ENCODE data around the gene TENT4A. TPM values are rescaled to one million over a fixed set of nuclear protein-coding genes. Genes with fewer than 3 reads are reported as not detected.
"Not testable (repeated sequence)": the region's sequence is repeated elsewhere in the genome, so short reads cannot be mapped to it uniquely, and the experiment has no call there.

TENT4A gene
- total RNA-seq, 2 donors from 2014 or later, result 44.2 to 44.3 TPM

DNA sequence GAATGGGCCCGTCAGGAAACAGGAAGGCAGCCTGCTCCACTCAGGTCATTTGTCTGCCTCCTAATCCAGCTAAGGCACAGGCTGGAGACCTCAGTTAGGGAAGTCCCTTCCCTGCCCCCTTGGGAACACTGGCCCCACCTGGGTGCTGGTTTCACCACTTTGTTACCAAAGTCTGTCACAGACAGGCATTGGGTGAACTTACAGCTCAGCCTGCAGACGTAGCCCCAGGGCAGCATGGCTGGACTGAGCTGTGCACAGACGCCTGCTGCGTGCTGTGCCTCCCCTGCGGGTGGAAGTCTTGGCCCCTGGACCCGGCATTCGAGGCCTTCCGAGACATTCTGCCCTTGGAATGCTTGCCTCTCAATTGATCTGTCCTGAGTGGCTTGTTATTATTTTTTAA lies 48.9 kb downstream of the TENT4A start:
- H3K27ac Mint-ChIP-seq, result no peak overlapping the region
- no peaks in the 10 kb centered on the region for H3K9me3 Mint-ChIP-seq
- DNase-seq (ENCODE audit: low spot score in 2 of 2) (no peak), ATAC-seq (no peak)
- no peaks in the 10 kb centered on the region for H3K36me3 Mint-ChIP-seq

DNA sequence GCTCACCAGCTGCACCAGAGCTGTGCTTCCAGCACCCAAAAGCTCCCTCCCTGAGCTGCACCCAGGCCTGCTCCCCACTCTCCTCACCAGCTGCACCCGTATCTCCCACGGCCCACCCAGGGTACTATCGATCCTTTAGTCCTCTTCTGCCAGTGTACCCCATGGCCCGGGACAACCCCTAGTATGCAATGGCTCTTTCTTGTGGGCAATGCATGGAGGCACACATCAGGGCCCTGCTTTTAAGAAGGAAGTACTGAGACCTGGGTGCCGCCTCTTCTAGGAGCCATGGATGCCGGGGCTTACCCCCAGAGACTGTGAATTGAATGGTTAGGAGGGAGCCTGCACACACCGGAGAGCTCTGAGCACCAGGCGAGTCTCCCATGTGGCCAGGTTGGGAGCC lies 49.5 kb downstream of the TENT4A start:
- Mint-ChIP-seq H3K27ac (peak overlapping the region in 1 of 2 donors; percentile 36), H3K9me3 (no peaks in the 10 kb centered on the region), H3K36me3 (no peaks in the 10 kb centered on the region)
- peak in 1 of 2 donors; percentile 48 for DNase-seq (ENCODE audit: low spot score in 2 of 2)
- ATAC-seq, result no peak

DNA sequence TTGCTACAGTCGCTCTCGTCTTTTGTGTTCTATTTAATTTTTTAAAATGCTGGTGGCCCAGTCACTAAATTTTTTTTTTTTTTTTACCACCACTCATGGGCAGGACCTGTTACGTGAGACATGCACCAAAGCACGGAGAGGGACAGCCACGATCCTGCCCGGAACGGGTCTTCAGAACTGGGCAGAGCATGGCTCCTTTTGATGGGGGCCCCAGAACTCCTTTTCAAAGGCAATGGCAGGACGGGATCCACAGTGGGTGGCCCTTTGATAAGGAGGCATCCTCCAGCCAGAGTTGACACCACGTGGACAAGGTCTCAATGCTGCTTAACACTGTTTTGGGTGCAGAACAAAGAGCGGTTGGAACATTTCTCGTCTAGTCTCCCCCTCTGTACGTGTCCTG lies 50.0 kb downstream of the TENT4A start:
- ATAC-seq (no peak), DNase-seq (ENCODE audit: low spot score in 2 of 2) (peak in 1 of 2 donors; percentile 20)
- H3K36me3 Mint-ChIP-seq, result no peaks in the 10 kb centered on the region
- H3K27ac Mint-ChIP-seq, result no peak overlapping the region
- H3K9me3 Mint-ChIP-seq, result no peaks in the 10 kb centered on the region

DNA sequence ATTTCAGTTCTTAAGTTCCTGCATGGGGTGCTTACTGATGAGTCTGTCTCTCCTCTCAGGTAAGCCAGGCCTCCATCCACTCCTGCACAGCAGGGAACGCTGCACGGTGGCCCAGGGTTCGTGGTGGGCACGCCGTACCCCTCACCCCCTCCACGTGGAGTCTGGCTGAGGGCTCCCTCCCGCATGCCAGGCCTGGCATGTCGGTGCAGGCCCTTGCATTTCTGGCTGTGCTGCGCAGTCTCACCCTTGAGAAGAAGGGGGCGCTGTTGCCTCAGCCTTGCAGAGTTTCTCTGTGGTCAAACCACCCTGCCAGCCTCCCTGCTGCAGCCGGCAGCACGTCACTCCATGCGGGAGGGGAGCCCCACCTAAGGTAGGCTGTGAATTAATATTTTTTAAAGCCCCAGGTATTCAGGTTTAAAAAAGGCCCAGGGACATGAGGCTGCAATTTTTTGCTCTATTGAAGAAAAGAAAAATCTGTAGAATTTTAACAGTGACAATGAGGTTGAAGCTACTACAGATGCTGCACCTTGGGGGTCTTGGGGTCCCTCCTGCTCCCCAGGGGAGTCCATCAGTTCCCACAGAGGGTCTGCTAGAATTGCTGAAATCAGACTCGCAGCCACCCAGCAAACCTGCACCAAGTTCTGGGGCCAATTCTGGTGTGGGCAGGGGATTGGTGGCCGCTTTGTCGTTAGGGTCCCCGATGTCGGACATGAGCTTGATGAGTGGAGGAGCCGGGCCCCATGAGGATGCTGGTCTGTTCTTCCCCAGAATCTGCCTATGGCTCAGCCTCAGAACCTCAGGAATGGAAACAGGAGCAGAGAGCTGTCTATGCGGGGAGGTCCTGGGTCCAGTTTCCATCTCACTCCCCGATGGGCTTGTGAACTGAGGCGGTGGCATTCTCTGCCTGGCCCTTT lies 52.6 kb downstream of the TENT4A start:
- DNase-seq (ENCODE audit: low spot score in 2 of 2) (peak; percentile 71 to 80), ATAC-seq (peak; percentile 70 to 75)
- Mint-ChIP-seq H3K36me3 (no peaks in the 10 kb centered on the region), H3K27ac (peak overlapping the region in 1 of 2 donors; percentile 84), H3K9me3 (no peaks in the 10 kb centered on the region)

DNA sequence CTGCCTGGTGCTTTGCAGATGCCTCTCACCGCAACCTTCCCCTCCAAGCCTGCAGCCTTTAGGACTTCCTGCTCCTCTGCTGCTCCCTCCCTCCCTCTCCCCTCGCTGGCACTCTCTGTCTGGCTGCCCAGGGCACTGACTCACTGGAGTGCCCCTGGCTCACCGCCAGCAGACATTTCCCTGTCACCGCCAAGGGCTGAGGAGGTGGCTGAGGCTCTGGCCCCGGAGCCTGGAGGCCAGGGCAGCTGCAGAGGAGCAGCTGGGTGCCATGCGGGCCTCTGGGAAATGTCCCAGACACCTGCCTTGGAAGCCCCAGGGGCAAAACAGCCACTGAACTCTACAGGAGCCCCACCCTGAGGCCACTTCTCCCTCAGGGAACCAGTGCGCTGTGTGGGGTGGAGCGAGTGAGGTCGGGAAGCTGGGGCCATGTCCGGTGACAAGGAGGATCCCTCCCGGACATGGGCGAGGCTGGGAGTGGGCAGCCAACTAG lies 53.4 kb downstream of the TENT4A start:
- H3K27ac Mint-ChIP-seq, result no peak overlapping the region
- H3K9me3 Mint-ChIP-seq, result no peaks in the 10 kb centered on the region
- DNase-seq (ENCODE audit: low spot score in 2 of 2), result peak; percentile 18 to 60
- H3K36me3 Mint-ChIP-seq, result no peaks in the 10 kb centered on the region
- ATAC-seq, result peak; percentile 50 to 89

DNA sequence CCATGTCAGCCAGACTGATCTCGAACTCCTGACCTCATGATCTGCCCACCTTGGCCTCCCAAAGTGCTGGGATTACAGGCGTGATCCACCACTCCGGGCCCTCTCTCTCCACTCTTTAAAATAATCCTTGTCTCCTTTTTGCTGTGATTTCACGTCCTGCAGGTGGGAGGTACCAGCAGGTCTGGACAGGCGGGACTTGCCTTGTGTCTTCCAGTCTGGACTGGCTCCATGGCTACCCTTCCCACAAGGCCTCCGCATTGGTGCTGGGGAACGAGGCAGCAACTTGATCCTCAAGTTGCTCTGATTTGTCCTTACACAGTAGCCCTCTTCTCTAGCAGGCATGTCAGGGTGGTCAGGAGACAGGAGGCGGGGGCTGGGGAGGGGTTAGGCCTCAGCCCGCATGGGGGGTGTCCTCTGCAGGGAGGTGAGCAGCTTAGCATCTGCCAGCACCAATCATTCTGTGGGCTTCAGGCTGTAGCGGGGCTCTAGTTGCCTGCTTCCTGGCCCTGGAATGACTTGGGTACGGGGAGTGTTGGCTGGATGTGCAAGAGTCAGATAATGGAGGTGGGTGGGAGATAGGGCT lies 54.3 kb downstream of the TENT4A start:
- ATAC-seq (no peak), DNase-seq (ENCODE audit: low spot score in 2 of 2) (peak in 1 of 2 donors; percentile 13)
- Mint-ChIP-seq H3K27ac (no peak overlapping the region), H3K36me3 (no peaks in the 10 kb centered on the region), H3K9me3 (no peaks in the 10 kb centered on the region)

DNA sequence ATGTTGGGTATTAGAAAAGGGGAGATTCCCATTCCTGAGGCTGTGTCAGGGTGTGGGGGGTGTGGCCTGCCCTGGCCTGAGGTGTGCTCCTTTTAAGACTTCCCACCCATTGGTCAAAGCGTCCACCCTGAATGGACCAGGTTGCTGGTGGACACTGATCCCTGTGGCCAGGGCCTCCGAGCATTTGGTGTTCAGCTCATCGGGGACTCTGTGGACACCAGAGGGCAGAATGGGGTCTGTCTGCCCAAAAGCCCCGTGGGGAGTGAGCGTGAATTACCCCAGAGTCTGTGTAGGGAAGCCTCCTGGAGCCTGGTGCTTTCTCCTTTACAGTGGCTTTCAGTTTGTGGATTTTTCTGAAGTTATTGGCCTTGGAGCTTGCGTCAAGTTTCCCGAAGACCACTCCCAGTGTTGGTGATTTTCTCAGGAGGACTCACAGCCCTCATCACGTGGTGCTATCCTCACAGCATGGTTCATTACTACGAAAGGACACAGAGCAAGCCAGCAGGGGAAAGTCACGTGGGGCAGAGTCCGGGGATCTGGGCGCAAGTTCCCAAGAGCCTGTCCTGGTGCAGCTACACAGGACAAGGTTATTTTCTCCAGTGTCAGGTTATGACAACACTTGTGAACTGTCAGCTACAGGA lies 55.5 kb downstream of the TENT4A start:
- ATAC-seq, result no peak
- no peak overlapping the region for H3K27ac Mint-ChIP-seq

DNA sequence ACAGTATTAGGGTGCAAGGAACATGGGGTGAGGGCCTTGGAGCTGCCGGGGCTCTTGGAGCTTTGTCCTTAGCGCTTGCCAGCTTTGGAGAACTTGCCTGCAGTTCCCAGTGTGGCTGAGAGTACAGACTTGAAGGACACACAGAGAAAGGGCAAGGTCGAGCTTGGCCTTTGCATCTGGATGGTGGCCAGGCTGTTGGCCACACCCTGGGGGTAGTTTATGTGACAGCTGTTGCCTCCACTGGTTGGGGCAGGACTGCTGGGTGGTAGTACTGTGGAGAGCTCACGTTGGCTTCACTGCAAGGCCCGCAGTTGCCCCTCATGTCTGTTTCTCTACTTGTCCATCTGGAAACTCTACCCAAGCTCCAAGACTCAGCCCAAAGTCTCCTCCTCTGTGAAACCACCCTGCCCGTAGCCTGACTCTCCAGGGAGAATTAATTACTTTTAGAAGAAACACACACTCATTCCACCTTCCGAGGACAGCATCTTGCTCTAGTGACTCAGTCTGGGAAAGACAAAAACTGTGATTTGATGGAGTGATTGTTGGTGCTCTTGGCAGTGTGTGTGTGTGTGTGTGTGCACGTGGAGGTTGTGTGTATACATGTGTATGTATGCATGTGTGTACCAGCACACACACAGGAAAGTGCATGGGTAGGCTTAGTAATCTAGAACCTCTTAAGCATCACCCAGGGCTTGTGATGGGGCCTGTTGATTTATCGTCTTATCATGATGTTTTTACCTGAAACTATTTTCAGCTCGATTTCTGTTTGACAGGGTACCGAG lies 57.8 kb downstream of the TENT4A start:
- no peaks in the 10 kb centered on the region for H3K9me3 Mint-ChIP-seq
- DNase-seq (ENCODE audit: low spot score in 2 of 2), result peak in 1 of 2 donors; percentile 16
- no peak for ATAC-seq
- no peaks in the 10 kb centered on the region for H3K36me3 Mint-ChIP-seq
- H3K27ac Mint-ChIP-seq, result no peak overlapping the region

More for the DNA sequence above, 55.5 kb downstream of the TENT4A start:
- Mint-ChIP-seq H3K36me3 (no peaks in the 10 kb centered on the region), H3K9me3 (no peaks in the 10 kb centered on the region)
- DNase-seq (ENCODE audit: low spot score in 2 of 2), result peak in 1 of 2 donors; percentile 43

DNA sequence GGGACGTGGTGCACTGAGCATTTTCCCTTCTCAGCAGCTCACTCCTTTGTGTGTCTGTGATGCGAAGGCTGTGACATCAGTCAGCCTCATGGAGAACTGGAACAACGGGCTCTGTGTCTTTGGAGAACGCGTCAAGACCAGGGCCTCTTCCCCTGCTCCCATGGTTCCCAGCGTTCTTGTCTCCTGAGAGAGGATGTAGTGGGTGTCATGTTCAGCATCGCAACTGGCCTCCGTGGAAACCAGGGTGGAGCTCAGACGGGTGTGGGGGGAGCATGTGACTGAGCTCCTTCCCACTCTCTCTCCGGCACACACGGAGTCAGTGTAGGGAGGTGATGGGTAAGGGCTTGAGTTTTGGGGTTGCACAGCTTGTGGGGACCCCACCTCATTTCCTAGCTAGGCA lies 59.7 kb downstream of the TENT4A start:
- DNase-seq (ENCODE audit: low spot score in 2 of 2), result no peak
- Mint-ChIP-seq H3K27ac (no peak overlapping the region), H3K9me3 (no peaks in the 10 kb centered on the region), H3K36me3 (no peaks in the 10 kb centered on the region)
- ATAC-seq, result no peak

DNA sequence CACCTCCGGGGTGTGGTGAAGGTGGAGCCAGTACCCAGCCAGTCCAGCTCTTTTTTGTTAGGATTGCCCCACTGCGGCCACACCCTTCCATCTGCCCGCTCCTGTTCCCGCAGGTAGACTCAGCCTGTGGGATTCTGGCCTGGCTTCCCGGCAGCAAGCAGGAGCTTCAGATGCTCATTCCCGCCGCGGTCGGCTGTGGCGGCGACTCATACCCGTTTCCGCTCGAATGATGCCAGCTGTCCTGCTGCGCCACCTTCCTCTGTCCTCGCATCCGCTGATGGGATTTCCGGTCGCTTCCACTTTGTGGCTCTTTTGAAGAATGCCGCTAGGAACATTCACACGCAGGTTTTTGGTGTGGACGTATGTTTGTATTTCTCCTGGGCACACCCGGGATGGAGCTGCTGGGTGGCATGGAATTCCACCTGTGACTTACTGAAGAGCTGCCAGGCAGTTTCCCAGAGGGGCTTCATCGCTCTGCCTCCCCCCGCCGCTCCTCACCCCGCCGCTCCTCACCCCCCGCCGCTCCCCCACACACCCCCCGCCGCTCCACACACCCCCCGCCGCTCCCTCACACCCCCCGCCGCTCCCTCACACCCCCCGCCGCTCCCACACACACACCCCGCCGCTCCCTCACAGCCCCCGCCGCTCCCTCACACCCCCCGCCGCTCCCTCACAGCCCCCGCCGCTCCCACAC lies 60.3 kb downstream of the TENT4A start:
- Mint-ChIP-seq H3K9me3 (no peaks in the 10 kb centered on the region), H3K27ac (no peak overlapping the region)

DNA sequence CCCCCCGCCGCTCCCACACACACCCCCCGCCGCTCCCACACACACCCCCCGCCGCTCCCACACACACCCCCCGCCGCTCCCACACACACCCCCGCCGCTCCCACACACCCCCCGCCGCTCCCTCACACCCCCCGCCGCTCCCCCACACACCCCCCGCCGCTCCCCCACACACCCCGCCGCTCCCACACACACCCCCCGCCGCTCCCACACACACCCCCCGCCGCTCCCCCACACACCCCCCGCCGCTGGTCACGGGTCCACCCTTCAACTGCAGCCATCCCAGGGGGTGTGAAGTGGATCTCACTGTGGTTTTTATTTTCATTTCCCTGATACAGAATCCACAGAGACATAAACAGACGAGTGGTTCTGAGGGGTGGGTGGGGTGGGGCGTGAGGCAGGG lies 61.0 kb downstream of the TENT4A start:
- DNase-seq (ENCODE audit: low spot score in 2 of 2); H3K27ac Mint-ChIP-seq; H3K9me3 Mint-ChIP-seq: not testable (repeated sequence)

More for the DNA sequence above, 60.3 kb downstream of the TENT4A start:
- DNase-seq (ENCODE audit: low spot score in 2 of 2) (no peak), ATAC-seq (no peak)
- no peaks in the 10 kb centered on the region for H3K36me3 Mint-ChIP-seq

DNA sequence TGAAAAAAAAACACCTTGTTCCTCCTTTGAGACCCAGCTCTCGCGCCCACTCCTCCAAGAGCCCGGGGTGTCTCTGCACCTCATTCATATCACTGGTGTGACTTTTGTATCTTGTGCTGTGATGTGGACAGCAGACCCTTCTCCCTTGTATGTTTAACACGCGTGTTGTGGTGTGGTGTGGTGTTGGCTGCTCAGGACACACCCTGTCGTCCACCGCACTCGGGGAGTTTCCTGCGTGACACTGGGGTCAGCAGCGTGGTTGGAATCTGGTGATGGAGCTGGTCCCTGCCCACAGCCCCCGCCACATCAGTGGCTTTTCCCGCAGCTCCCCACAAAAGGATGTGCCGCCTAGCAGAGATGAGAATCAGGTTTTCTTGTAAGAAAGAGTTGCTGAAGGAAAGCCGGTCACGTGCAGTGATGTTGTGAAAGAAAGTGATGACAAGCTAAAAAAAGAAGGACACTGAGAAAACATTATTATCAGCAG lies 61.5 kb downstream of the TENT4A start:
- Mint-ChIP-seq H3K9me3 (no peaks in the 10 kb centered on the region), H3K36me3 (no peaks in the 10 kb centered on the region), H3K27ac (no peak overlapping the region)
- ATAC-seq, result no peak
- no peak for DNase-seq (ENCODE audit: low spot score in 2 of 2)

More for the DNA sequence above, 61.0 kb downstream of the TENT4A start:
- H3K36me3 Mint-ChIP-seq, ATAC-seq: not testable (repeated sequence)

DNA sequence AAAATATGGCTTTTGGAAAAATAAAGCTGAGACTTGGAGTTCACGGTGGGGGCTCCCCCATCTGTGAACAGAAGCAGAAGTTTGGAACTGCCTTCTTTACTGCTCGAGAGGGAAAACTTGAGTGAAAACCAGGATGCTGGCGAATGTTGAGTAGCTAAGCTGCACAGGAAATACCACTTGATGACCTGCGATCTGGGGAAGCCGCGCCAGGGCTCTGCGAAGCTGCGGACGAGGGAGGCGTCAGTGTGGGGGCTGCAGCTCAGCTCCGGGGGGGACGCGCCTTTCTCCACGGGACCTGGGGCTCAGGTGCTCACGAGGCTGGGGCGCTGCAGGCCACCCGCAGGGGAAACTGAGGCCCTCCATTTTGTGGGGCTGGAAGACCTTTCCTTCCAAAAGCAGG lies 62.3 kb downstream of the TENT4A start:
- no peaks in the 10 kb centered on the region for H3K36me3 Mint-ChIP-seq
- H3K9me3 Mint-ChIP-seq, result no peaks in the 10 kb centered on the region
- H3K27ac Mint-ChIP-seq, result no peak overlapping the region
- ATAC-seq (no peak), DNase-seq (ENCODE audit: low spot score in 2 of 2) (no peak)

DNA sequence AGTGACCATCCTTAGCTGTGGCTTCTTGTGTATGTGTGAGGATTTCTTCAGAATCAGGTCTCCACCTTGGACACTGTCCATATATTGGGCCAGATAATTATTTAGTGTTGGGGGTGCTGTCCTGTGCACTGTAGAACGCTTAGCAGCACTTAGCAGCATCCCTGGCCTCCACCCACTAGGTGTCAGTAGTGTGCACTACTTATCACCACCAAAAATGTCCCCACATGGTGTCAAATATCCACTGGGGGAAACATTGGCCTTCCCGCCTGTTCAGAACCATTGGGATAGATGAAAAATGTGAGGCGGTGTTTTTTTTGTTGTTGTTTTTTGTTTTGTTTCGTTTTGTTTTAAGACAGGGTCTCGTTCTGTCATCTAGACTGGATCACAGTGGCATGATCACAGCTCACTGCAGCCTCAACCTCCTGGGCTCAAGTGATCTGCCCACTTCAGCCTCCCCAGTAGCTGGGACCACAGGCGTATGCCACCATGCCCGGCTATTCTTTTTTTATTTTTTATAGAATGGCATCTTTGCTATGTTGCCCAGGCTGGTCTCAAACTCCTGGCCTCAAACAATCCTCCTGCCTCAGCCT lies 67.7 kb downstream of the TENT4A start:
- no peaks in the 10 kb centered on the region for H3K9me3 Mint-ChIP-seq
- H3K27ac Mint-ChIP-seq, result no peak overlapping the region
- ATAC-seq (peak in 1 of 2 donors; percentile 63), DNase-seq (ENCODE audit: low spot score in 2 of 2) (peak in 1 of 2 donors; percentile 33)
- no peaks in the 10 kb centered on the region for H3K36me3 Mint-ChIP-seq

DNA sequence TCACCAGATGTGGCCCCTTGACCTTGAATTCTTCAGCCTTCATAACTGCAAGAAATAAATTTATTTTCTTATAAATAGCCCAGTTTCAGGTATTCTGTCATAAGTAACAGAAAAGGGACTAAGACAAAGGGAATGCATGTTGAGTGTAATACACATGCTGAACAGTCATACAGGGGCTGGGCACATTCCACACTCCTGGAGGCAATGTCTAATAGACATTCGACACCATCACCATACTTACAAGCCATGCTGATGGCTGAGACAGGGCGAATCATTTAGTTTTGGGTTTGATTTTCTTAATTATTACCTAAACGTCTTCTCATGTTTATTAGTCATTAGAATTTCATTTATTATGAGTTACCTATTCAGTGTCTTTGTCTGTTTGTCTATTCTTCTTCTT lies 68.5 kb downstream of the TENT4A start:
- ATAC-seq (no peak), DNase-seq (ENCODE audit: low spot score in 2 of 2) (no peak)
- H3K36me3 Mint-ChIP-seq, result no peaks in the 10 kb centered on the region
- H3K9me3 Mint-ChIP-seq, result no peaks in the 10 kb centered on the region
- no peak overlapping the region for H3K27ac Mint-ChIP-seq
